H9 (cell line): ENCODE results near the gene GTPBP4. TPM values are rescaled to one million over a fixed set of nuclear protein-coding genes. Genes with fewer than 3 reads are reported as not detected.
A peak's percentile ranks its signal among the peaks of the same experiment; 100 is the strongest.

ENCODE experiments used
- DNase-seq: peaks from one replicate; pipeline ENCODE4 v3.0.0-alpha.2; 2017
- H2AFZ ChIP-seq: one replicate; pipeline ENCODE4 v1.6.1; 2013; ENCODE audit warnings: mild to moderate bottlenecking, low read length, control low read depth, moderate library complexity
- H2AK5ac ChIP-seq: 2 replicates; pipeline ENCODE4 v1.6.1; 2013; ENCODE audit warnings: low read length, control low read depth, mixed read lengths; ENCODE audit not compliant: insufficient read length
- H2BK120ac ChIP-seq: one replicate; pipeline ENCODE4 v1.6.1; 2013; ENCODE audit warnings: low read depth, mild to moderate bottlenecking, low read length, control low read depth, inconsistent platforms; ENCODE audit not compliant: poor library complexity, severe bottlenecking
- H2BK12ac ChIP-seq: 2 replicates; pipeline ENCODE4 v1.6.1; 2013; ENCODE audit warnings: low read length, control low read depth, mixed read lengths, low read depth; ENCODE audit not compliant: insufficient read length
- H2BK15ac ChIP-seq: 2 replicates; pipeline ENCODE4 v1.6.1; 2013; ENCODE audit warnings: low read depth, low read length, control low read depth
- H2BK20ac ChIP-seq: one replicate; pipeline ENCODE4 v1.6.1; 2013; ENCODE audit warnings: low read depth, mild to moderate bottlenecking, low read length, control low read depth, inconsistent platforms; ENCODE audit not compliant: poor library complexity, severe bottlenecking
- H2BK5ac ChIP-seq: 2 replicates; pipeline ENCODE4 v1.6.1; 2013; ENCODE audit warnings: low read length, control low read depth, mixed read lengths; ENCODE audit not compliant: insufficient read length
- H3K14ac ChIP-seq: 2 replicates; pipeline ENCODE4 v1.6.1; 2013; ENCODE audit warnings: low read length, control low read depth; ENCODE audit not compliant: insufficient read depth
- H3K18ac ChIP-seq: 2 replicates; pipeline ENCODE4 v1.6.1; 2013; ENCODE audit warnings: low read depth, mild to moderate bottlenecking, mixed read lengths, low read length, control low read depth; ENCODE audit not compliant: insufficient read length
- H3K23ac ChIP-seq: 2 replicates; pipeline ENCODE4 v1.6.1; 2013; ENCODE audit warnings: low read length, control low read depth, mixed read lengths, low read depth; ENCODE audit not compliant: insufficient read length
- H3K23me2 ChIP-seq: 2 replicates; pipeline ENCODE4 v1.6.1; 2013; ENCODE audit warnings: low read depth, mild to moderate bottlenecking, mixed read lengths, low read length, control low read depth; ENCODE audit not compliant: insufficient read length, poor library complexity, severe bottlenecking
- H3K27ac ChIP-seq: 2 replicates; pipeline ENCODE4 v1.5.1; 2013; ENCODE audit warnings: low read length, control low read depth, mixed read lengths, low read depth; ENCODE audit not compliant: insufficient read length
- H3K27me3 ChIP-seq: 2 replicates; pipeline ENCODE4 v1.6.1; 2013; ENCODE audit warnings: low read length, control low read depth, inconsistent platforms; ENCODE audit not compliant: insufficient read depth
- H3K4ac ChIP-seq: 2 replicates; pipeline ENCODE4 v1.6.1; 2013; ENCODE audit warnings: low read depth, mild to moderate bottlenecking, control low read depth, inconsistent platforms, low read length, moderate library complexity
- H3K4me1 ChIP-seq: 2 replicates; pipeline ENCODE4 v1.6.1; 2013; ENCODE audit warnings: low read length, control low read depth, inconsistent platforms; ENCODE audit not compliant: insufficient read depth
- H3K4me2 ChIP-seq: 2 replicates; pipeline ENCODE4 v1.6.1; 2013; ENCODE audit warnings: low read length, control low read depth, mixed read lengths; ENCODE audit not compliant: insufficient read length, insufficient read depth
- H3K56ac ChIP-seq: 2 replicates; pipeline ENCODE4 v1.6.1; 2013; ENCODE audit warnings: low read depth, mild to moderate bottlenecking, mixed read lengths, low read length, control low read depth; ENCODE audit not compliant: insufficient read length
- H3K79me1 ChIP-seq: 2 replicates; pipeline ENCODE4 v1.6.1; 2013; ENCODE audit warnings: low read depth, mild to moderate bottlenecking, moderate library complexity, low read length, control low read depth, inconsistent platforms; ENCODE audit not compliant: insufficient read depth, poor library complexity, severe bottlenecking
- H3K79me2 ChIP-seq: 2 replicates; pipeline ENCODE4 v1.6.1; 2013; ENCODE audit warnings: low read length, control low read depth, inconsistent platforms; ENCODE audit not compliant: insufficient read depth
- H3K9ac ChIP-seq: 2 replicates; pipeline ENCODE4 v1.6.1; 2013; ENCODE audit warnings: low read length, control low read depth, mixed read lengths; ENCODE audit not compliant: insufficient read length; ENCODE audit errors: extremely low read depth
- H3K9me3 ChIP-seq: one replicate; pipeline ENCODE4 v1.6.1; 2013; ENCODE audit warnings: low read depth, low read length, inconsistent platforms; ENCODE audit not compliant: control insufficient read depth
- H3T11ph ChIP-seq: one replicate; pipeline ENCODE4 v1.6.1; 2013; ENCODE audit warnings: mild to moderate bottlenecking, low read length, control low read depth, inconsistent platforms
- H4K20me1 ChIP-seq: one replicate; pipeline ENCODE4 v1.6.1; 2013; ENCODE audit not compliant: control insufficient read depth, insufficient read length, insufficient read depth
- H4K5ac ChIP-seq: 2 replicates; pipeline ENCODE4 v1.6.1; 2013; ENCODE audit warnings: low read depth, mild to moderate bottlenecking, mixed read lengths, low read length, control low read depth; ENCODE audit not compliant: insufficient read length
- H4K8ac ChIP-seq: replicated peaks from 2 replicates; pipeline ENCODE4 v1.6.1; 2013; ENCODE audit warnings: low read length, control low read depth, mixed read lengths, low read depth; ENCODE audit not compliant: insufficient read length
- H4K91ac ChIP-seq: 2 replicates; pipeline ENCODE4 v1.6.1; 2013; ENCODE audit warnings: low read depth, mild to moderate bottlenecking, moderate library complexity, mixed read lengths, low read length, control low read depth; ENCODE audit not compliant: insufficient read length
- H3K27ac Mint-ChIP-seq, 3 experiments: 2 replicates in 2 of 3; 3 replicates in 1 of 3; pipeline ENCODE4 v1.8.0; 2020 to 2021; ENCODE audit warnings: mixed read lengths in 3 of 3, mild to moderate bottlenecking in 1 of 3, moderate library complexity in 1 of 3
- H3K27me3 Mint-ChIP-seq: 2 replicates; pipeline ENCODE4 v1.8.0; 2021; ENCODE audit warnings: low read depth, mild to moderate bottlenecking, moderate library complexity, mixed read lengths
- H3K36me3 Mint-ChIP-seq, 3 experiments: 2 replicates in 2 of 3; 3 replicates in 1 of 3; pipeline ENCODE4 v1.8.0; 2020 to 2021; ENCODE audit warnings: low read depth in 3 of 3, mixed read lengths in 3 of 3; ENCODE audit not compliant: insufficient read depth in 1 of 3
- H3K4me1 Mint-ChIP-seq, 2 experiments: 2 replicates each; pipeline ENCODE4 v1.8.0; 2020; ENCODE audit warnings: mixed read lengths in 2 of 2
- H3K4me3 Mint-ChIP-seq, 2 experiments: 2 replicates in 1 of 2; 3 replicates in 1 of 2; pipeline ENCODE4 v1.8.0; 2020 to 2021; ENCODE audit warnings: mild to moderate bottlenecking in 2 of 2, mixed read lengths in 2 of 2, moderate library complexity in 1 of 2
- H3K9me3 Mint-ChIP-seq, 2 experiments: 2 replicates in 1 of 2; 3 replicates in 1 of 2; pipeline ENCODE4 v1.8.0; 2020; ENCODE audit warnings: mild to moderate bottlenecking in 2 of 2, mixed read lengths in 2 of 2, moderate library complexity in 1 of 2
- CTCF ChIP-seq: fragments of 200-600 bp; sonication (generic); conservative IDR thresholded peaks from 3 replicates; pipeline ENCODE4 v1.8.0; 2021; ENCODE audit warnings: antibody characterized with exemption, mild to moderate bottlenecking
- WGBS: extraction: QIAGEN DNeasy Blood & Tissue Kit; methylation state at CpG from one replicate; pipeline ENCODE4 v1.1.7; 2013; ENCODE audit warnings: missing lambda C conversion rate, low lambda C conversion rate, mixed read lengths; ENCODE audit not compliant: insufficient read length; ENCODE audit errors: extremely low coverage; 5-methylcytosine and 5-hydroxymethylcytosine counted together
- total RNA-seq: library from RNA; stranded (reverse); gene quantifications from 2 replicates; pipeline ENCODE4 v1.2.1, GENCODE V29; 2021

Gene GTPBP4
- total RNA-seq, 1 experiment from 2014 or later = 134 TPM

DNA sequence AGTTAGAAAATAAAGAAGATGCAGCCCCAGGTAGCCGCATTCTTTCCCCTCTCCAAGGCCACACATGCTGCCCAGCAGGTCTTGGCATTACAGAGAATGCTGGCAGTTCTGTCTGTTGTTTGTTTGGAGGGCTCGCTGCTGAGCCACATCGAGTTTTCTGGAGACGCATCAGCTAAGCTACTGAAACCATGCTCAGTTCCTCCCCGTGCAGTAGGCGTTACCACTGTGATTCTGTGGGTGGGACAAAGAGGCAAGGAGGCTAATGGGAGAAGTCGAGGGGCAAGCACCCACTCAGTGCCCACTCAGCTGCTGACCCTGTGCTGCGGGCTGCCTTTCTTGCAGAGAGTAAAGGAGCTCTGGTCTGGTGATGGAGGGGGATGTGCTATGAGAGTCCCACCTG is 15.5 kb upstream of the GTPBP4 start:
- Mint-ChIP-seq H3K4me1 (peaks cover 10 to 25% of the 10 kb centered on the region in 2 experiments), H3K27me3 (peaks cover 2% of the 10 kb centered on the region), H3K27ac (peak overlapping the region in 2 of 3 experiments; percentile 27 to 32; a peak in 2 of 7 replicates), H3K36me3 (peaks cover 2 to 12% (median 5%) of the 10 kb centered on the region in 3 experiments; a peak in 4 of 7 replicates), H3K9me3 (peaks cover 6 to 11% of the 10 kb centered on the region in 2 experiments; a peak in 3 of 5 replicates), H3K4me3 (no peak overlapping the region)
- H4K91ac ChIP-seq = no peak overlapping the region
- H2BK15ac ChIP-seq = no peak overlapping the region
- H2BK12ac ChIP-seq = no peak overlapping the region
- H3K4me2 ChIP-seq = no peak overlapping the region
- no peak overlapping the region for H2BK5ac ChIP-seq
- H3K27ac ChIP-seq = no peak overlapping the region
- no peak overlapping the region for H3K23ac ChIP-seq
- no peak for DNase-seq
- no peaks in the 10 kb centered on the region for H3K27me3 ChIP-seq
- H3K4me1 ChIP-seq = no peaks in the 10 kb centered on the region
- no peak overlapping the region for H2BK20ac ChIP-seq
- H3K14ac ChIP-seq = no peak overlapping the region
- no peak overlapping the region for H3K4ac ChIP-seq
- TF ChIP-seq CTCF = no peak
- H3K79me2 ChIP-seq = no peaks in the 10 kb centered on the region
- H2BK120ac ChIP-seq = no peak overlapping the region
- H3K18ac ChIP-seq = no peak overlapping the region
- no peak overlapping the region for H2AK5ac ChIP-seq
- H4K20me1 ChIP-seq = no peaks in the 10 kb centered on the region
- no peak overlapping the region for H4K8ac ChIP-seq
- WGBS = no CpG with 5 or more reads among the region's 8 CpGs
- no peak overlapping the region for H3T11ph ChIP-seq
- no peaks in the 10 kb centered on the region for H3K23me2 ChIP-seq
- H3K56ac ChIP-seq = no peak overlapping the region
- H4K5ac ChIP-seq = no peak overlapping the region
- H3K79me1 ChIP-seq = no peaks in the 10 kb centered on the region
- no peaks in the 10 kb centered on the region for H3K9me3 ChIP-seq
- H3K9ac ChIP-seq = no peak overlapping the region
- no peak overlapping the region for H2AFZ ChIP-seq
